GM18498 (cell line): ENCODE data around the gene NT5C2.
A peak's percentile ranks its signal among the peaks of the same experiment; 100 is the strongest.

ENCODE experiments used
- ATAC-seq: cut with Tn5 transposase; IDR thresholded peaks from one replicate; pipeline ENCODE4 v1.9.1; 2021; ENCODE audit warnings: mild to moderate bottlenecking, moderate library complexity; ENCODE audit not compliant: unreplicated experiment

Gene NT5C2

DNA sequence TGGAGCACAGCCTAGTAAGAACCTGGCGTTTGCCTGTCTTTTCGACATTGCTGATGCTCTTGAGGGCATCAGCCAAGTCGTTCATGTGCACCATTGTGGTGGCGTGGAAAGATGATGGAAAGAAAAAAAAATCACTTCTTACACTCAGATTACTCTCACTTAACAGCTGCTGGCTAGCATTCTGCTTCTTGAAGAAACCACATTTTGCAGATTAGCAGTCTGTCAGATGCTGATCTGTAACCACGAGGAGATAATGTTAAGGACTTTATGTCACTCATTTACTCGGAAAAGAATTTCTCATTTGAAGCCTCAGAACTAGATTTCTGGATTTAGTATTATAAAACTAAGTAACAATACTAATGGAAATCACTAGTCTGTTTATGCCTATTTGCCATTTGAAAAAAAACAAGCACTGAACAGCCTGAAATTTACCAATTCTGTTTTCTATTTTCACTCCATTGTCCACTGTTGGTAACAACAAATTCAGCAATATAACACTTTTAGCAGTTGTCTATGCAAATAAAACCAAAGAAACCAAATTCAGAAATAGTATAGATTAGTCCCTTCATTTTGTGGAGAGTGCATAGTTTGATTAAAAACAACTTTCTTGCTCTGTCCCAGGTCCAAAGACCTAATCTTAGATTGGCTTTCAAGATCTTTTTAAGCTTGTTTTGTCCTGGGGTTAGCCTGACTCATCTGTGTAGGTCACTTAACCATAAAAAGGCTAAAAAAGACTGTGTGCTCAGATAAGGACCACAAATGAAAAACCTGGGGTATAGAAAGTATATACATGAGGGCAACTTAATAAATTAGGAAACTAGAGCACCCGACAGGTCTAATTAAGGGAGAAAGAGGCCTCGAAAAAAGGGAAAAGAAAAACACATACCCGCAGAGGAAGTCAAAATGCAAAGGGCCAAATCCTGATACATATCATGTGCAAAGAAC, 67.5 kb downstream of the NT5C2 start:
- ATAC-seq, result peak; percentile 86

DNA sequence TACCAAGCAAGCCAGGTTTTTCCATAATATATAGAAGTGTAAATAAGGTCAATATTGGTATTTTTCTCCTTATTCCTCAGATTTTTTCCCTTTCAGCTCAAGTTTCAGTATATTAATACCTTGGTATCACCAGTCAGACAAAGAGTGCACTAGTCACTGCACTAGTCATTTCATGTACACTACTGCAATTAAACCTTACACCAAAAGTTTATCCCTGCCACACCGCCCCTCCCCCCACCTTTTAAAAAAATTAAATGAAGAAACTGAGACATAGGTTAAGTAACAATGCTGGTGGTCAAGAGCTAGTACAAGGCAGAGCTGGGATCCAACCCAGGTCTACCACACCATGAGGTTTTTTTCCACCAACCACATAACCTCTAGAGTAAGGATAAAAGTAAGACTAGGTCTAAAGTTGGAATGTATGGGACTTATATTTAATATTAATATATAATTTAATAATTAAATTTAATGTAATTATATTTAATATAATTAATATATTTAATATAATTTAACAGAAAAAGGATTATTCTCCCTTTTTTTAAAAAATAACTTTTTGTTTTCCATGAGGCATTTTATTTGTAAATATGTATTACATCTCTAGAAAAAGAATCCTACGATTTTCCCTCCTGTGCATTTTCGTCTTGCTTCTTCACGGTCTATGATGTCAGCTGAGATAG, 68.5 kb downstream of the NT5C2 start:
- no peak for ATAC-seq

- ATAC-seq, result no peak
Measured at GRCh38 chr10:103123282-103124024, 69.6 kb downstream of the NT5C2 start.

DNA sequence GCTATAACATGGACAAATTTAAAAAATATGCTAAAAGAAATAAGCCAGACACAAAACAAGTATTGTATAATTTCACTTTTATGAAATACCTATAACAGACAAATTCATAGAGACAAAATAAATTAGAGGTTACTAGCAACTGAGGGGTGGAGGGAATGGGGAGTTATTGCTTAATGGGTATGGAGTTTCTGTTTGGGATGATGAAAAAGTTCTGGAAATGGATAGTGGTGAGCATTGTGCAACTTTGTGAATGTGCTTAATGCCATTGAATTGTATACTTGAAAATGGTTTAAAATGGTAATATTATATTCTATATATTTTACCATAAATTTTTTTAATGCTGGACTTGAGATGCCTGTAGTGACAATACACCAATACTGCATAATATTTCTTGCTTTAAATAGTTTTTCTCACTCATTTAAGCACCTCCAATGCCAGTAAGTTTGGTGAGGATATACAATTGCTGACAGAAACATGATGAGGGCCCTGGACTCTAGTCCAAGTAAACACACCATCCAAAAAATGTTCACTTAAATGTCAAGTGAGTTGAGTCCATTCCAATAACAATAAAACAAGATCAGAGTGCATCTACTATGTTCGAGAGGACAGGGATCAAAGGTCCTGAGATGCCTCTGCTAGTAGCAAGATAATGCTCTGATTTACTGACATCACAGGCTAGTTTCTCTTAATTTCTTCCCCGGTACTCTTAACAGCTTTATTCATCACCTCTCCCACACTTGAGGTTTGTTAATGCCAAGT, 71.9 kb downstream of the NT5C2 start:
- ATAC-seq, result no peak

DNA sequence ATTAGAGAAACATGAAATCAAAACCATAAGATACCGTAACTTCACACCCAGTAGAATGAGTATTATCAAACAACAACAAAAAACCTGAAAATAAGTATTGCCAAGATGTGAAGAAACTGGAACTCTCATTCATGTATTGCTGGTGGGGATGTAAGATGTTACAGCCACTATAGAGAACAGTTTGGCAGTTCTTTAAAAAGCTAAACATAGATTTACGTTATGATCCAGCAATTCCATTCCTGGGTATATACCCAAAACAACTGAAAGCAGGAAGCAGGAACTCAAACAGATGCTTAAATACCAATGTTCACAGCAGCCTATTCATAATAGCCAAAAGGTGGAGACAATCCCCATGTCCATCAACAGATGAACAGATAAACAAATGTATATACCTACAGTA, 72.5 kb downstream of the NT5C2 start:
- ATAC-seq, result no peak

- ATAC-seq, result no peak
Measured at GRCh38 chr10:103117247-103117646, 75.8 kb downstream of the NT5C2 start.

DNA sequence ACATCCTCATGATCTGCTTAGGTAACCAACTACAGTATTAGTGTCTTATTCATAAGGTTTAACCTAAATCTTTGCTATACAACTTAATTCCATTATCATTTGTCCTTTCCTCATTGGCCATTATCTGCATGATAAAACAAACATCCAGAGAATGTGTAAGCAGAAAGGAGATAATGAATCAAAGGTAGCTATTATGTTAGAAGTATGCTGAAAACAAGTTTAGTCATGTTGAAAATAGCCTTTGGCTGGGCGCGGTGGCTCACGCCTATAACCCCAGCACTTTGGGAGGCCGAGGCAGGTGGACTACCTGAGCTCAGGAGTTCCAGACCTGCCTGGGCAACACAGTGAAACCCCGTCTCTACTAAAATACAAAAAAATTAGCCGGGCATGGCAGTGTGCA, 78.2 kb downstream of the NT5C2 start:
- no peak for ATAC-seq

GRCh38 chr10:103111918-103112877, 80.9 kb downstream of the NT5C2 start:
- peak; percentile 65 for ATAC-seq

GRCh38 chr10:103111031-103111917, 81.8 kb downstream of the NT5C2 start:
- ATAC-seq, result no peak

DNA sequence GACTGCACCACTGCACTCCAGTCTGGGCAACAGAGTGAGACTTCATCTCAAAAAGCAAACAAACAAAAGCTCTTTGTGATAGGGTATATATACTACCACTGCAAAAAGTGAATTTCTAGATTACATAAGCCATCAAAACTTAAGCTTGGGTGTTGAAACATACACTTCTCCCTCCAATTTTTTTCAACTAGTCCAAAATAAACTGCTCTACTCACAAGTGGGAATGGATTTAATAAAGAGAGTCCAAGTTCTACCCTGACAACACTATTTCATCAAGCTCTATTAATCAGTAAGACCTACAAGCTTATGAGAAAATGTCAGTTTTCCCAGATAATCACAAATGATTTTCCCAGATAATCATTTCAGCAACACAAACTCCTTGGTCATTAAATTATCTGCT, 82.7 kb downstream of the NT5C2 start:
- no peak for ATAC-seq

DNA sequence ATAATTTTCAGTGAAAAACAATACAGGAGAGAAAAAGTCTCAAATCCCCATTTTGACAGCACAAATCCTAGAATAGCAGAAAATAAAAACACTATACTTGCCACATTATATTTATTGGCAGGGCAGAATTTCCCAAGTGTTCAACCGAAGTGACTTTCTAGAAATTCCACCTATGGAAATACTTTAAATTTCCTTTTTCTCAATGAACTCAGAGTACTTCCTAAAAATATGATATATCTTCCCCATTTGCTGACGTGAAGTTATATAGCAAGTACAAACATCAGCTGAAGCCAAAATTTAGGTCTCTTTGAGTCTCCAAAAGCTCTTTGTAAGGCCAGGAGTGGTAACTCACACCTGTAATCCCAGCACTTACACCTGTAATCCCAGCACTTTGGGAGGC, 83.3 kb downstream of the NT5C2 start:
- ATAC-seq, result no peak

- ATAC-seq, result no peak
Measured at GRCh38 chr10:103106539-103106938, 86.5 kb downstream of the NT5C2 start.

DNA sequence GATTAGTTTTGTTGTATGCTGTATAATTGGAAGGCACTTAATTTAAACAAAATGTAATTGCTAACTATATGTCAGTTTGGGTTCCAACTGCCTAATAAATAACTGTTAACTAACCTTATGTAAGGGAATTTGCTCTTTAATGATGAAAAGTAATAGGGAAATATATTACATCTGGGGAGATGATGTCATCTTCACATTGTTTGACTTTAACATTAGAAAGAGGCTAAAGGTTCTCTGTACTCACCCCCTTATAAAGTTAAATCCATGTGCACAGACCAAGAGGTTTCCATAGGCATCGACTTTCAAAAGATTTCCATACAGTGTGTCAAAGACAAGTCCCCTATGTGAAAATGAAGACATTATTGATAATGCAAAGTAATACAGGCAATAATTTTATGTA, 87.6 kb downstream of the NT5C2 start:
- no peak for ATAC-seq

DNA sequence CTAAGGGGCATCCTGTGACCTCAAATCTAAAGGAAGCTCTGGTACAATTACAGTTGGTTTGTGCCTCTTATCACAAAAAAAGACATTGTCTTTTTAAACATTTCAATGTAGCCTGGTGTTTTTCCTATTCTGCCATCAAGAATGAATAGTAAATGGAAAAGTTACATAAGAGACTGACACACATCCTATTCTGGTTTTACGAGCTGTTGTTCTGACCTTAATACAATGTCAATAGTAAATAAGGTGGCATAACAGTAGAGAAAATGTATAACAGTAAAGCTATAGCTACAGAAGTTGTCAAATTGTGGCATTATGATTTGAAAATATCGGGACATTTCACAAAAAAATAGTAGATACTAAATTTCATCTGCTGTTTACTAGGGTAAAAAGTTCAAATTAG, 88.4 kb downstream of the NT5C2 start:
- no peak for ATAC-seq

- no peak for ATAC-seq
Measured at GRCh38 chr10:103103989-103104388, 89.1 kb downstream of the NT5C2 start.

DNA sequence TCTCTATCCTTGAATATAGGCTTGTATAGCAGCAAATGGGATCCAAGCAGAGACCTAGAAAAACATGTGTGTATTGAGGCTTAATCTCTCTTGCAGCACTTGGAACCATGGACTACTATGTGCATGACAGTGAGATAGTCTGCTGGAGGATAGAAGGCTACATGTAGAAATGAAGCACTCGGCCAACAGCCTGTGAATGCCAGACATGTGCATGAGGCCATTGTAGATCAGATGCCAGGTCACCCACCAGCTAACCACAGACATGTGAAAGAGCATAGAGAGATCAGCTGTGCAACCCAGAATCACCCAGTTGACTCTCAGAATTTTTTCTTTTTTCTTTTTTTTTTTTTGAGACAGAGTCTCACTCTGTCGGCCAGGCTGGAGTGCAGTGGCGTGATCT, 90.9 kb downstream of the NT5C2 start:
- no peak for ATAC-seq

DNA sequence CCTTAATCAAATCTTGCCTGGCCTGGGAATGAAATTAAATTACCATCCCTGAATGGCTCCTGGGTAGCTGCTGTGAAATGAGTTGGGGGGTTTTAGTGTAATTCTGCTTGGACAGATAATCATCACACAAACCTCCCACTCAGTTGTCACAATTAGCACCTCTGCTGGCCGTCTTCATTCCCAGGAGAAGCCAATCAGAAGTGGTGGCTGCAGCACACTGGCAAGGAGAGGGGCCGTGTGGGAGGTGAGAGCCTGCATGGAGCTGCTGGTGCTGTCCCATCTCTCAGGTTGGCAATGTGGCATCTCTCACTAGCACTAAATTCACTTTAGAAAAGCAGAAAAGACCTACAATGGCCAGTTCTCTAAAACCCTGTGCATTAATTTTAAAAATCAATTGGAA, 92.5 kb downstream of the NT5C2 start:
- no peak for ATAC-seq

DNA sequence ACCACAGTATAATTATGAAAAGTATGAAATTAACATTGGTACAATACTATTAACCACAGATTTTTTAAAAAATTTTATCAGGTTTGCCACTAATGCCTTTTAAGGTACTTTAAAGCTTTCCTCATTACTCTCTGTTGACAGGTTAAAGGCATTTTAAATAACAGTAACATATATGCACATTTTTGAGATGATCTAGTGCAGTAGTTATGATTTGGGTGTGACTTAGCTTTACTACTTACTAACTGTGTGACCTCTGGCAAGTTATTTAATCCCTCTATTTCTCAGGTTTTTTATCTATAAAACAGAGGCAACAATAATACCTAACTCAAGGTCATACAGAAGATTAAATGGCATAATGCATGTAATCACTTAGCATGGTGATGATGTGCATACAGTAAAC, 94.8 kb downstream of the NT5C2 start:
- no peak for ATAC-seq

- ATAC-seq, result no peak
Measured at GRCh38 chr10:103096130-103096529, 96.9 kb downstream of the NT5C2 start.
